Sigmoid colon (tissue), 4 donors: ENCODE data around the gene EXO1.

ENCODE experiments used
- CTCF ChIP-seq, 4 experiments: fragments of 450-650 bp in 3 of 4; fragments of 200-600 bp in 1 of 4; IDR thresholded peaks; one replicate each; pipeline ENCODE4 v1.5.1; 2016 to 2019; ENCODE audit warnings: antibody characterized with exemption in 4 of 4, mild to moderate bottlenecking in 3 of 4, moderate library complexity in 2 of 4
- POLR2A ChIP-seq, 2 donors: fragments of 450-650 bp; IDR thresholded peaks; one replicate each; pipeline ENCODE4 v1.6.1; 2016; ENCODE audit warnings: antibody characterized with exemption in 2 of 2, mild to moderate bottlenecking in 2 of 2, moderate library complexity in 2 of 2
- POLR2AphosphoS5 ChIP-seq, 4 donors: sonication (generic); formaldehyde crosslinking; IDR thresholded peaks; one replicate each; pipeline ENCODE4 v1.6.1; 2017; ENCODE audit warnings: antibody characterized with exemption in 4 of 4

DNA sequence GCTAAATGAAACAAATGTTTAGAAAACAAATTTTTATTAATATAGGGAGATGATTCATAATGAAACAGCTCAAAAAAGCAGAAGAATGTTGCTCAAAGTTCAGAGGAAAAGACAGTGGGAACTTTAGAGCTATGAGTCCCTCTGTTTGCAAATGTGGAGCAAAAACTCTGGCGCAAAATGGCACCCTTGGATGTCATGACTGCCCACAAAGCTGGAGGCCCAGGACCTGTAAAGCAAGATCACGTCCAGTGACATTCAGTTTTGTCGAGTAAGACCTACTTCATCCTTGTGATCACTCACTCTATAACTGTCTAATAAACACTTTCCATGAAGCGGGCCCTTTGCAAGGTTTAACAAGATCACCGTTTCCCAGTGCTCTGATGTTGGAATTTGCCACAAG, 9.1 kb upstream of the EXO1 start:
- TF ChIP-seq CTCF (IDR thresholded peaks at IDR 0.05) (no peak), POLR2A (IDR thresholded peaks at IDR 0.05) (no peak), POLR2AphosphoS5 (IDR thresholded peaks at IDR 0.05) (no peak)
